Hepatocyte (in vitro differentiated cells): Measurements from ENCODE around the gene HSPA14.

Source experiments
- CTCF ChIP-seq: fragments of 200-600 bp; sonication (generic); IDR thresholded peaks from 2 replicates; pipeline ENCODE4 v1.5.1; 2016; ENCODE audit warnings: antibody characterized with exemption, mild to moderate bottlenecking; ENCODE audit not compliant: poor library complexity
- EZH2 ChIP-seq: fragments of 200-600 bp; sonication (generic); IDR thresholded peaks from 2 replicates; pipeline ENCODE4 v1.6.1; 2016; ENCODE audit warnings: antibody characterized with exemption, mild to moderate bottlenecking, borderline replicate concordance
- EZH2phosphoT487 ChIP-seq: fragments of 200-600 bp; sonication (generic); IDR thresholded peaks from one replicate; pipeline ENCODE4 v1.6.1; 2018; ENCODE audit warnings: antibody characterized with exemption, mild to moderate bottlenecking, low read depth, moderate library complexity; ENCODE audit not compliant: unreplicated experiment, severe bottlenecking

DNA sequence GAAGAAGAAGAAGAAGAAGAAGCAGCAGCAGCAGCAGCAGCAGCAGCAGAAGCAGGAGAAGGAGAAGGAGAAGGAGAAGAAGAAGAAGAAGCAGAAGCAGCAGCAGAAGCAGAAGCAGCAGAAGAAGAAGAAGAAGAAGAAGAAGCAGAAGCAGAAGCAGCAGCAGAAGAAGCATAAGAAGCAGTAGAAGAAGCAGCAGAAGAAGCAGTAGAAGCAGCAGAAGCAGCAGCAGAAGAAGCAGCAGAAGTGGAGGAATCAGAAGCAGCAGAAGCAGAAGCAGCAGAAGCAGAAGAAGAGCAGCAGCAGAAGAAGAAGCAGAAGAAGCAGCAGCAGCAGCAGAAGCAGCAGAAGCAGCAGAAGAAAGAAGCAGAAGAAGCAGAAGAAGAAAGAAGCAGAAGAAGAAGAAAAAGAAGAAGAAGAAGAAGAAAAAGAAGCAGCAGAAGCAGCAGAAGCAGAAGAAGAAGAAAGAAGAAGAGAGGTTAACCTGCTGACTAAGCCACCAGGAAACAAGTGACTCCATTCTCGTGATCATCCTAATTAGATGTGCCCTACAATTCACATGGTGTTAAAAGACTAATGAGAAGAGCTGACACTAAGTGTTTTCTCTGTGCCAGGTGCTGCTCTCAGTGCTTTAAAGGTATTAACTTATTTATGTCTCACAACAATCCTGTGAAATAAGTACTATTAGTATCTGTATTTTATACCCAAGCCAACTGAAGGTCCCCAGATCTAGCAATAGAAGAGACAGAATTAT is 11.9 kb upstream of the HSPA14 start:
- TF ChIP-seq CTCF (no peak), EZH2 (no peak), EZH2phosphoT487 (no peak)
